ENCODE measurements around the gene RAD51B. TPM values are rescaled to one million over a fixed set of nuclear protein-coding genes. Genes with fewer than 3 reads are reported as not detected.
"Not testable (repeated sequence)": the region's sequence is repeated elsewhere in the genome, so short reads cannot be mapped to it uniquely, and the experiment has no call there.

RAD51B gene
- total RNA-seq, 1 donor from 2014 or later: 26.1 TPM

- H3K9me3 Mint-ChIP-seq; H3K27me3 Mint-ChIP-seq (ENCODE audit: insufficient read depth): not testable (repeated sequence)
Observed at GRCh38 chr14:67988210-67988609, 168.6 kb downstream of the RAD51B start.

DNA sequence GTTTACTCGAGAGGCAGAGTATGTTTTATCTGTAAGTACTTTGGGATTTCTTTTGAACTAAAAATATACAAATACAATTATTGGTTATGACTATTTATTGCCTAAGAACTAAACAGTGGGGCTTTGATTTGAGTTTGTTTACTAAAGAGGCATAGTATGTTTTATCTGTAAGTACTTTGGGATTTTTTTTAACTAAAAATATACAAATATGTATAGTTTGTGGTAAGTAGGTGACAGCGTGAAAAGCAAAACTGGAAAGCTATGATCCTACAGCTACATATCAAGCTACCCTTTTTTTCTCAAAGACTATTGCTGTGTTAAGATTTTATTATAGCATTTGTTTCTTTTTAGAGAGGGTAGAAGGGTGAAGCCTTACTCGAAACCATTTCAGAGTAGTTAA is 171.0 kb downstream of the RAD51B start:
- H3K4me3 Mint-ChIP-seq: no peak overlapping the region

More at GRCh38 chr14:67988210-67988609, 168.6 kb downstream of the RAD51B start:
- H3K4me1 Mint-ChIP-seq (ENCODE audit: low read depth); H3K4me3 Mint-ChIP-seq; H3K27ac Mint-ChIP-seq; intact Hi-C loops (cut with micrococcal nuclease); H3K36me3 Mint-ChIP-seq (ENCODE audit: low read depth); DNase-seq (ENCODE audit: low spot score): not testable (repeated sequence)

GRCh38 chr14:67994531-67994930 is 175.0 kb downstream of the RAD51B start:
- Mint-ChIP-seq H3K4me1 (ENCODE audit: low read depth) (no peaks in the 10 kb centered on the region), H3K27me3 (ENCODE audit: insufficient read depth) (no peaks in the 10 kb centered on the region), H3K27ac (no peak overlapping the region), H3K36me3 (ENCODE audit: low read depth) (no peaks in the 10 kb centered on the region), H3K4me3 (no peak overlapping the region), H3K9me3 (no peaks in the 10 kb centered on the region)
- no peak for DNase-seq (ENCODE audit: low spot score)
- intact Hi-C loops (cut with micrococcal nuclease): no loop called here

More for the DNA sequence above, 171.0 kb downstream of the RAD51B start:
- no peaks in the 10 kb centered on the region for H3K9me3 Mint-ChIP-seq
- no peaks in the 10 kb centered on the region for H3K36me3 Mint-ChIP-seq (ENCODE audit: low read depth)
- no peak overlapping the region for H3K27ac Mint-ChIP-seq
- intact Hi-C loops (cut with micrococcal nuclease): no loop called here
- H3K27me3 Mint-ChIP-seq (ENCODE audit: insufficient read depth): no peaks in the 10 kb centered on the region
- no peak for DNase-seq (ENCODE audit: low spot score)
- no peaks in the 10 kb centered on the region for H3K4me1 Mint-ChIP-seq (ENCODE audit: low read depth)

GRCh38 chr14:67996235-67996634 is 176.7 kb downstream of the RAD51B start:
- no peak for DNase-seq (ENCODE audit: low spot score)
- no peaks in the 10 kb centered on the region for H3K36me3 Mint-ChIP-seq (ENCODE audit: low read depth)
- no peaks in the 10 kb centered on the region for H3K27me3 Mint-ChIP-seq (ENCODE audit: insufficient read depth)
- no peak overlapping the region for H3K4me3 Mint-ChIP-seq
- H3K4me1 Mint-ChIP-seq (ENCODE audit: low read depth): no peaks in the 10 kb centered on the region
- H3K27ac Mint-ChIP-seq: no peak overlapping the region
- intact Hi-C loops (cut with micrococcal nuclease): no loop called here
- no peaks in the 10 kb centered on the region for H3K9me3 Mint-ChIP-seq

- DNase-seq (ENCODE audit: low spot score): no peak
- Mint-ChIP-seq H3K27me3 (ENCODE audit: insufficient read depth) (no peaks in the 10 kb centered on the region), H3K27ac (no peak overlapping the region), H3K9me3 (no peaks in the 10 kb centered on the region), H3K4me1 (ENCODE audit: low read depth) (no peaks in the 10 kb centered on the region), H3K36me3 (ENCODE audit: low read depth) (no peaks in the 10 kb centered on the region), H3K4me3 (no peak overlapping the region)
- intact Hi-C loops (cut with micrococcal nuclease): no loop called here
Observed at GRCh38 chr14:67998834-67999233, 179.3 kb downstream of the RAD51B start.

DNA sequence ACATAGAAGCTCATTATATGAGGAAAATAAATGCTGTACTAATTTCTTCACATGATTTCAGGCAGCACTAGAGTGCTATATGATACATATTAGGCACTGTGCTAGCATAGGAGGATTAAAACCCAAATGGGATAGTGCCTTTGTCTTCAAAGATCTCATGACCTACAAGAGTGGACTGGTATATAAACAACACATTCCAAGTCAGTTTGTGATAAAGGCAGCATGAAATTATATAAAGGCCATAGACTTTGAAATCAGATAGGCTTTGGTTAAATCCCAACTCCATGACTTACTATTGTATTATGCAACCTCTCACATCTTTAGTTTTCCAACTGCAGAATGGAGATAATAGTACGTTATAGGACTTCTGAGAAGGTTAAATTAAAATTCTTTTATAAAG is 179.7 kb downstream of the RAD51B start:
- Mint-ChIP-seq H3K4me1 (ENCODE audit: low read depth) (no peaks in the 10 kb centered on the region), H3K27ac (no peak overlapping the region), H3K36me3 (ENCODE audit: low read depth) (no peaks in the 10 kb centered on the region), H3K9me3 (no peaks in the 10 kb centered on the region), H3K27me3 (ENCODE audit: insufficient read depth) (no peaks in the 10 kb centered on the region), H3K4me3 (no peak overlapping the region)
- intact Hi-C loops (cut with micrococcal nuclease): no loop called here
- DNase-seq (ENCODE audit: low spot score): no peak

DNA sequence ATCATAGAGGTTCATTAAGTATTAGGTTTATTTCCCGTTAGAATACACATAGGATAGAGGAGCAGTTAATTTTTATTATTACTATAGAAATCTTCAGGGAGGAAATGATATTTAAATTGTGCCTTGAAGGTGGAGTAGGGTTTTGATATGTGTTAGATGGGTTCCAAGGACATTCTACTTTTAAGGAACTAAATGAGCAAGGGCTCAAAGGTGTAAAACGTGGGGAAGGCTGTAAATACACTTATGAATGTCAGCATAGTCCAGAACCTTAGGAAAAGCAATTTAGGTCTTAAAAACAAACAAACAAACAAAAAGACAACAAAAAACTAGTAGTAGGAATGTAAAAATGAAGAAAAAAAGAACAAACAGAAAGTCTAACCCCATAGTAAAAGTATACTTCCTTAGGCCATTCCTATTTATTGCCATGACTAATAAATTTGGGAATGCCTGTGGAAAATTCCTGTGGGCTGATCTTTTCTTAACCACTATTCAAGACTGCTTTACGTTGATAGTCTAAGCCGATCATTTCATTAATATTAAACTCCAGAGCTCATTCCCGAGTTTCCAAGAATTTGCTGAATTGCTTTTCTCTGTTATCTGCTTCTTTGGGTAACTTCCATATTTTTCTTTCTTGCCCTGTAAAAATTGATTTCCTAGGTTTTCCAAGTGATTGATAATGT is 180.3 kb downstream of the RAD51B start:
- Mint-ChIP-seq H3K9me3 (no peaks in the 10 kb centered on the region), H3K27me3 (ENCODE audit: insufficient read depth) (no peaks in the 10 kb centered on the region), H3K4me1 (ENCODE audit: low read depth) (no peaks in the 10 kb centered on the region), H3K4me3 (no peak overlapping the region), H3K27ac (no peak overlapping the region), H3K36me3 (ENCODE audit: low read depth) (no peaks in the 10 kb centered on the region)
- no peak for DNase-seq (ENCODE audit: low spot score)
- intact Hi-C loops (cut with micrococcal nuclease): no loop called here

DNA sequence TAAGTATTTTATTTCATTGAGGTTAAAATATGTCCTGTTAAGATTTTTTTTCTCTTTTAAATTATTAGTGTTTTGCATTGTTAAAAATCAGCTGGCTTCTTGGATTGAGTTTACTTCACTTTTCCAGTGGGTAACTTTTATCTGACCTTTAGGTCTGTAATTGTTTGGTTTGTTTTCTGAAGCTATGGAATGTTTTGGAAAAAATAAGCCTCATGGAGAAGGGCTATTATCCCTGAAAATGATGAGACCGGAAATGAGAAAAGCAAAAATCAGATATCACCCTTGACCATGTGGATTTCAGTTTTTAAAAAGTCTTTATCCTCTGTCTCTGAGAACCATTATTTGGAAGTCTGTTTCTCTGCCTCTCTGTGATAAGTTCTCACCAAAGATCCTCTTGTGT is 180.9 kb downstream of the RAD51B start:
- Mint-ChIP-seq H3K9me3 (no peaks in the 10 kb centered on the region), H3K36me3 (ENCODE audit: low read depth) (no peaks in the 10 kb centered on the region)

GRCh38 chr14:68008491-68008890 is 188.9 kb downstream of the RAD51B start:
- DNase-seq (ENCODE audit: low spot score): no peak
- no peak overlapping the region for H3K27ac Mint-ChIP-seq
- H3K4me3 Mint-ChIP-seq: no peak overlapping the region
- H3K27me3 Mint-ChIP-seq (ENCODE audit: insufficient read depth): no peaks in the 10 kb centered on the region
- intact Hi-C loops (cut with micrococcal nuclease): no loop called here
- no peaks in the 10 kb centered on the region for H3K4me1 Mint-ChIP-seq (ENCODE audit: low read depth)
- H3K9me3 Mint-ChIP-seq: no peaks in the 10 kb centered on the region
- H3K36me3 Mint-ChIP-seq (ENCODE audit: low read depth): no peaks in the 10 kb centered on the region

More for the DNA sequence above, 180.9 kb downstream of the RAD51B start:
- H3K27me3 Mint-ChIP-seq (ENCODE audit: insufficient read depth): no peaks in the 10 kb centered on the region
- no peak for DNase-seq (ENCODE audit: low spot score)
- H3K27ac Mint-ChIP-seq: no peak overlapping the region
- intact Hi-C loops (cut with micrococcal nuclease): no loop called here
- no peak overlapping the region for H3K4me3 Mint-ChIP-seq
- H3K4me1 Mint-ChIP-seq (ENCODE audit: low read depth): no peaks in the 10 kb centered on the region

GRCh38 chr14:68011406-68012028 is 191.9 kb downstream of the RAD51B start:
- H3K36me3 Mint-ChIP-seq (ENCODE audit: low read depth): no peaks in the 10 kb centered on the region
- H3K27me3 Mint-ChIP-seq (ENCODE audit: insufficient read depth): peaks cover 4% of the 10 kb centered on the region
- intact Hi-C loops (cut with micrococcal nuclease): no loop called here
- no peak overlapping the region for H3K27ac Mint-ChIP-seq
- no peak for DNase-seq (ENCODE audit: low spot score)
- H3K4me1 Mint-ChIP-seq (ENCODE audit: low read depth): no peaks in the 10 kb centered on the region
- peaks cover 5% of the 10 kb centered on the region for H3K9me3 Mint-ChIP-seq
- H3K4me3 Mint-ChIP-seq: no peak overlapping the region

DNA sequence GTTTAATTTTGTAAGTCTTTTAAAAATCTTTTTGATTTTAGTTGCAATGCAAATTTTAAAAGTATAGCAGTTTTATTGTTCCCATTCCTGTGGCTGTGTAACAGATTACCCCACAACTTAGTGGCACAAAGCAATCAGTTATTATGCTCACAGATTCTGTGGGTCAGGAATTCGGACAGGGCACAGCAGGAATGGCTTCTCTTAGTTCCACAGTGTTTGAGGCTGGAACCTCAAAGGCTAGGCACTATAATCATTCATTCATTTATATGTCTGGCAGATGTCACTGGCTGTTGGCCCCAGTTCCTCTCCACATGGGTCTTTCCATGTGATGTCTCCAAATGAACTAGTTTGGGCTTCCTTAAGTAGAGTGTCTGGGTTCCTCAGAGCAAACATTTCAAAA is 193.3 kb downstream of the RAD51B start:
- no peak overlapping the region for H3K27ac Mint-ChIP-seq
- no peaks in the 10 kb centered on the region for H3K4me1 Mint-ChIP-seq (ENCODE audit: low read depth)
- no peak overlapping the region for H3K4me3 Mint-ChIP-seq
- H3K36me3 Mint-ChIP-seq (ENCODE audit: low read depth): no peaks in the 10 kb centered on the region
- peaks cover 5% of the 10 kb centered on the region for H3K9me3 Mint-ChIP-seq
- H3K27me3 Mint-ChIP-seq (ENCODE audit: insufficient read depth): peaks cover 4% of the 10 kb centered on the region
- intact Hi-C loops (cut with micrococcal nuclease): no loop called here
- no peak for DNase-seq (ENCODE audit: low spot score)

DNA sequence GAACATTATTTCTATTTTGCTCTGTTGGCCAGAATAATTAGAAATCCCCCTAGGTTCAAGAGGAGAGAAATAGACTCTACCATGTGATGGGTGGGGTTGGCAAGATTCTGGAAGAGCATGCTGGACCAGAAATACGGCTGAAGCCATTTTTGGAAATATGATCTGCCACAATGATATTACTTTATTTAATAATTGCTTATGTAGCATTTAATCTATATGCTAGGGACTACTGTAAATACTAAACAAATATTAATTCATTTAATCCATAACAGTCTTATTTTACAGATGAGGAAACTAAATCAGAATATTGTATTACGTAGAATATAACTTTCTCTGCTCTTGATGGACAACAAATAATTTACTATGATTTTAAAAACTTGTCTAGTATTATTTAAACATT is 193.7 kb downstream of the RAD51B start:
- DNase-seq (ENCODE audit: low spot score): no peak
- intact Hi-C loops (cut with micrococcal nuclease): no loop called here
- no peak overlapping the region for H3K4me3 Mint-ChIP-seq
- H3K4me1 Mint-ChIP-seq (ENCODE audit: low read depth): no peaks in the 10 kb centered on the region
- no peaks in the 10 kb centered on the region for H3K36me3 Mint-ChIP-seq (ENCODE audit: low read depth)
- no peak overlapping the region for H3K27ac Mint-ChIP-seq
- peaks cover 4% of the 10 kb centered on the region for H3K27me3 Mint-ChIP-seq (ENCODE audit: insufficient read depth)
- peaks cover 5% of the 10 kb centered on the region for H3K9me3 Mint-ChIP-seq

GRCh38 chr14:68014771-68015170 is 195.2 kb downstream of the RAD51B start:
- Mint-ChIP-seq H3K4me1 (ENCODE audit: low read depth) (no peaks in the 10 kb centered on the region), H3K36me3 (ENCODE audit: low read depth) (no peaks in the 10 kb centered on the region), H3K27ac (no peak overlapping the region), H3K9me3 (peaks cover 5% of the 10 kb centered on the region), H3K27me3 (ENCODE audit: insufficient read depth) (peaks cover 4% of the 10 kb centered on the region), H3K4me3 (no peak overlapping the region)
- DNase-seq (ENCODE audit: low spot score): no peak
- intact Hi-C loops (cut with micrococcal nuclease): no loop called here
